ENCODE measurements around the gene MYEF2. TPM values are rescaled to one million over a fixed set of nuclear protein-coding genes. Genes with fewer than 3 reads are reported as not detected.
A peak's percentile ranks its signal among the peaks of the same experiment; 100 is the strongest.

MYEF2 gene
- total RNA-seq, 1 experiment from 2014 or later = 24.9 TPM

DNA sequence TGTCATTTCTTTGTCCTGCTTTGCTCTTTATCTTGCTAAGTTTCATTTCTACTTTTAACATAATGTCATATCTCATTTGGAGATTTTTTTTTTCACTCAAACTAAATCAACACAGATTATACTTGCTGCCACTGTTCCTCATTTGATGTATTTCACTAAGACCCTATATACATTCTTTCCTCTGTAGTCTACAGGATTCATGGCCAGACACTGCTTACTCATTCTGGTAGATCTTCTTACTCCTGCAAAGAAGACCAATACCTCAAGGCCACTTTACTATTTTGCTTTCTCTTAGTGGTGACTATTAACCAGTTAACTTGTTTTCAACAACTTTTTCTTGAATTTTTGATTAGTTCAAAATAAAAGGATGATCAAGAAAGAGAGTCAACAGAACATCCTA lies 30.7 kb downstream of the MYEF2 start:
- no peak for DNase-seq (ENCODE audit: extremely low read depth, low read depth)

- no peak for DNase-seq (ENCODE audit: extremely low read depth, low read depth)
Measured at GRCh38 chr15:48145923-48146322, 32.2 kb downstream of the MYEF2 start.

DNA sequence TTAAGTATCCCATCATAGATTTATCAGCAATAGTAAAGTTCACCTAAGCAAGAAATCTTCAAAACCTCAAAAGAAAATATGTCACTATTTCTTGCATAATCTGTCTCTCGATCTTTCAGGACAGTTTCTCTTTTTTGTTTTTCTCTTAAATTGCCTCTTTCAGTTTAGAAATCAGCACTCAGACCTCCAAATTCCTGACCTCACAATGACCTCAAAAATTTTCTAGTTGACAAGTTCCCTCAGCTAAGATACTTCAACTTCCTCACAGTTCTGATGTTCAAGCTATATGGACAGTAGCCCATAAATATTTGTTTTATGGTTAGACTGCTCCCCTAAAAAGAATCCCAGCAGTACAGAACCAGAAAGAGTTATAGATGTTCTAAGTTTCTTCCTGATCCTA lies 33.2 kb downstream of the MYEF2 start:
- DNase-seq (ENCODE audit: extremely low read depth, low read depth) = no peak

- no peak for DNase-seq (ENCODE audit: extremely low read depth, low read depth)
Measured at GRCh38 chr15:48143856-48144255, 34.2 kb downstream of the MYEF2 start.

DNA sequence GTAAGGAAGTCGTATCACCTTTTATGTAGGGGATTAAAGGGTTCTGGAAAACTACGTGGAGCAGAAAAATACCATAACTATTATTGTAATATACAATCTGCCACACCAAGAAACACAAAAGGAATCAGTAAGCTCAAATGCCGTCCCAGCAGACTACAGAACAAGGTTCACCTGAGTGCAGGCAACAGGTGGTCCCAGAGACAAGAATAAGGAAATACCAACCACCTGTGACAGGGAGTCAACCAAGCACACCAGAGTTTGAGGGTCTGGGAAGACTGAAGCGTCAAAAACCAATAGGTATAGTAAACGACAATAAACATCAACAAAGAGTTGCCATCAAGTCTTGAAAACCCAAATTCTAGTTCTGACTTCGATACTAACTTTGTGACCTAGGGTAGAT lies 45.2 kb downstream of the MYEF2 start:
- no peak for DNase-seq (ENCODE audit: extremely low read depth, low read depth)

- DNase-seq (ENCODE audit: extremely low read depth, low read depth) = no peak
Measured at GRCh38 chr15:48131324-48131723, 46.8 kb downstream of the MYEF2 start.

GRCh38 chr15:48126667-48127355 lies 51.3 kb downstream of the MYEF2 start:
- no peak for DNase-seq (ENCODE audit: extremely low read depth, low read depth)

DNA sequence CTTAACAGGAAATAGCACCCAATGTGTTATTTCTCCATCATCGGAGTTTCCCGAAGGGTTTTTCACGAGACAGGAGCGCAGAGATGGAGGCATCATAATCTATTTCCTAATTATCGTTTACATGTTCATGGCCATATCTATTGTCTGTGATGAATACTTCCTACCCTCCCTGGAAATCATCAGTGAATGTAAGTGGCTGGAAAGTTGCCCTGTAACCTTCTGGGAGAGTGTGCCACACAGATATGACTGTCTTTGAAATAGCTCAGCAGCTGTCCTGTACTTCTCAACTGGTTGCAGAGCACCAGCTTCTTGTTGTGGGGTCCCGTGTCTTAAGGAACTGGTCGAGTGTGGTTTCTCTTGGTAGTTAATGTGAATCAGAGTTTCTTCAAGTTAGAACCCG lies 56.2 kb downstream of the MYEF2 start:
- DNase-seq (ENCODE audit: extremely low read depth, low read depth) = no peak

DNA sequence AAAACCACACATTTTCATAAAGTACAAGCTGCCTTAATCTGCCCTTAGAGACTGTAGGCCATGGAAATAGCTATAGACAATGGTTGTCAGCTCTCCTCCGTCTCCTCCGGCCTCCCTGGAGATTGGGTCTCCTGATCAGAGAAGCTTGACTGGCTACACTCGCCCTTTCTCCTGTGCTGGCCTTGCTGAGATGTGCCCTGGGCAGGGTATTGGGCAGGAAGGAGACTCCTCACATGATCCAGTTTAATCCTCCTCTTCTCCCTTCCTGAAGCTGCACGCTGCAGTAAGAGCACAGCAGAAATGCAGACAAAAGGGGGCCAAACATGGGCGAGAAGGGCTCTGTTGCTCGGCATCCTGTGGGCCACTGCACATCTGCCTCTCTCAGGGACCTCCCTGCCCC lies 57.4 kb downstream of the MYEF2 start, which contains the start of gene SLC24A5:
Gene SLC24A5, plus strand, starts transcription at position 246 of the 400 bp plus-strand sequence. Its CDS starts 55 bp downstream, at position 301.
- no peak for DNase-seq (ENCODE audit: extremely low read depth, low read depth)

- DNase-seq (ENCODE audit: extremely low read depth, low read depth) = no peak
Measured at GRCh38 chr15:48119277-48119676, 58.8 kb downstream of the MYEF2 start.

GRCh38 chr15:48112242-48112641 lies 65.9 kb downstream of the MYEF2 start:
- peak; percentile 24 for DNase-seq (ENCODE audit: extremely low read depth, low read depth)

DNA sequence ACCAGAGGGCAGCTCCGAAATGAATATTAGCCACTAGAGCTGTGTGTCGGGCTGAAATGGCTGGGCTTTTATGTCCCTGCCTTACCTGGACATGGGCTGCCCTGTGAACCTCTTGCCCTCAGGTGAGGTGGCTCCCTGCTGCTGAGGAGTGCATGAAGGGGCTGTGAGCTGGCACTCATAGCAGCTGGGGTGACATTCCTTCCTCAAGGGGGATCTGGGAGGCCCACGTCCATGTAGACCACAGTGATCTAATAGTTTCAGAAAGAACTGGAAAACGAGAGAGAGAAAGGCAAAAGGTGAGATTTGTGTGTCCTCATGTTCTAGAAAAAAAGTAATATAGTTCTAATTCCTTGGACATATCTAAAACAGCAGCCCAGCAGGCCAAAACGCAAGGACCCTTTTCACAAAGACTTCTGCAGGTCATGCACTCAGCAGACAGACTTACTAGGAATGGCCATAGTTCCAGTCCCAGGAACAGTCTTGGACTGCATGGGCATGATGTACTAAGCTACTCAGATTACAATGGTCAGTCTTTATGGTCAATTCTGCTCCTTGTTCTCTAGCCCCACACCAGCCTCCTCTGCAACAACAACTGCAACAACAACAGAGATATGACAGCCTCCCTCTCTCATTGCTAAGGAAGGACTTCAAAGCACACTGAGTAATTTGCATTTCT lies 68.1 kb downstream of the MYEF2 start:
- DNase-seq (ENCODE audit: extremely low read depth, low read depth) = no peak

- no peak for DNase-seq (ENCODE audit: extremely low read depth, low read depth)
Measured at GRCh38 chr15:48109212-48109611, 68.9 kb downstream of the MYEF2 start.

DNA sequence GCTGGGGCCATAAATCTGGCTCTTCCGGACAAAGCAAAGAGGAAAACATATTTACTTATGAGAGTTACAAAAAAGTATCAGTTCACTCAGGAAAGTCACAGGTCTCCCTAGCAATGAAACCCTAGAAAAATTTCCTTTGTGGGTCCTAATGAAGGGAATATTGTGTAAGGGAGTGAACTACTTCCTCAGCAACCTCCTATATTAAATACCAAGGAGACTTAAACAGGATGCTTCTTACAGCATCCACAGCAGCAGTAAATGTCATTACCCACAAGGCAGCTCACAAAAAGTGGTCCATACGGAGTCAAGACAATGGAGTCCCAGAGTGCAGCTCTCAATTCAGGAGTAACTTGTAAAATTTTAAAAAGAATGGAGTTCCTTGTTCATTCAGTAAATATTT lies 72.2 kb downstream of the MYEF2 start:
- no peak for DNase-seq (ENCODE audit: extremely low read depth, low read depth)

- DNase-seq (ENCODE audit: extremely low read depth, low read depth) = no peak
Measured at GRCh38 chr15:48103647-48104046, 74.4 kb downstream of the MYEF2 start.

DNA sequence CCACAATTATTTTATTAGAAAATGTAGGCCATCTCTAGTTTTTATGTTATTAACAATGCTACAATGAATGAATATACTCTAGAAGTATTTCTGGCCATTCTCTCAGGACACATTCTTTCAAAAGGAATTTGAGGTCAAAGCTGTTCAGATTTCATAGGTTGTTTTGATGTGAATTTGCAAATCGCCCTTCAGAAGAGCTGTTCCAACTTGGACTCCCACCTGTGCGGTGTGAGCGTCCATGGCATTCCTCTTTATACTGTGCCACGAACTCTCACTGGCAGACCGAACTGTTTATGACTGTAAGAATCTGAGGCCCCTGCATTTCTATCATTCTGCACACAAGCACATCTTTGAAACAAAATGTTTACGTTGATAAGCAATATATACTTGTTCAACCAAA lies 75.9 kb downstream of the MYEF2 start:
- no peak for DNase-seq (ENCODE audit: extremely low read depth, low read depth)

- no peak for DNase-seq (ENCODE audit: extremely low read depth, low read depth)
Measured at GRCh38 chr15:48101376-48101961, 76.6 kb downstream of the MYEF2 start.

- DNase-seq (ENCODE audit: extremely low read depth, low read depth) = no peak
Measured at GRCh38 chr15:48097264-48097663, 80.8 kb downstream of the MYEF2 start.

GRCh38 chr15:48096813-48097212 lies 81.3 kb downstream of the MYEF2 start:
- no peak for DNase-seq (ENCODE audit: extremely low read depth, low read depth)

GRCh38 chr15:48096355-48096786 lies 81.7 kb downstream of the MYEF2 start:
- no peak for DNase-seq (ENCODE audit: extremely low read depth, low read depth)

DNA sequence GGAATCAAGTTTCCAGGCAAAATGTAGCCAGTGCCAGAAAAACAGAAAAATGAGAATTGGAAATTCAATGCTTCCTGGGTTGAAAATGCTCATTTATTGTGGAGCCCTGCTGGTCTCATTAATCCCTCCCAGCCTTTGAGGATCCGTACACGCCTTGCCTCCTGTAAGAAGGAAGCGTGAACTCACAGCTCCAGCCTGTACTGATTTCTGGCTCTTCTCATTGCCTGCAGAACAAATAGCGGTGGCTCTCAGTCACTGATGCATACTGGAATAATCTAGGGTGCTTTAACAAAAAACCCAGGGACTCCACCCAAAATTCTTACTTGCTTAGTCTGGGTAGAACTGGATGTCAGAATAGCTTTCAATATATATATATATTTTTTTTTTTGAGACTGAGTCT lies 86.6 kb downstream of the MYEF2 start:
- no peak for DNase-seq (ENCODE audit: extremely low read depth, low read depth)

GRCh38 chr15:48090666-48091065 lies 87.4 kb downstream of the MYEF2 start:
- DNase-seq (ENCODE audit: extremely low read depth, low read depth) = no peak

Data from NCI-H460 (cell line).